ENCODE results near the gene AGO3. TPM values are rescaled to one million over a fixed set of nuclear protein-coding genes. Genes with fewer than 3 reads are reported as not detected.

Gene AGO3
- total RNA-seq, 4 donors from 2014 or later: 21.2 to 47.8 (median 36.0) TPM

- no peak overlapping the region for H3K27ac ChIP-seq
- no peaks in the 10 kb centered on the region for H3K27me3 ChIP-seq
- intact Hi-C loops (cut with DNase I; ENCODE audit: low total_unique reads): no loop called here
- no peaks in the 10 kb centered on the region for H3K36me3 ChIP-seq
- DNase-seq: no peak
- no peaks in the 10 kb centered on the region for H3K4me1 ChIP-seq
- no peaks in the 10 kb centered on the region for H3K9me3 ChIP-seq
- H3K4me3 ChIP-seq: no peak overlapping the region
- TF ChIP-seq POLR2A (IDR thresholded peaks at IDR 0.05) (no peak), CTCF (IDR thresholded peaks at IDR 0.05) (no peak)
These were observed 31.0 kb upstream of the AGO3 start for GRCh38 chr1:35899941-35900340.

GRCh38 chr1:35901235-35901634 is 29.7 kb upstream of the AGO3 start:
- DNase-seq: no peak
- TF ChIP-seq POLR2A (IDR thresholded peaks at IDR 0.05) (no peak), CTCF (IDR thresholded peaks at IDR 0.05) (no peak)
- intact Hi-C loops (cut with DNase I; ENCODE audit: low total_unique reads): no loop called here
- Histone ChIP-seq H3K4me3 (no peak overlapping the region), H3K27ac (no peak overlapping the region), H3K27me3 (no peaks in the 10 kb centered on the region), H3K4me1 (no peaks in the 10 kb centered on the region), H3K9me3 (no peaks in the 10 kb centered on the region), H3K36me3 (no peaks in the 10 kb centered on the region)

GRCh38 chr1:35902671-35903070 is 28.2 kb upstream of the AGO3 start:
- DNase-seq: no peak
- TF ChIP-seq CTCF (IDR thresholded peaks at IDR 0.05) (no peak), POLR2A (IDR thresholded peaks at IDR 0.05) (no peak)
- no peaks in the 10 kb centered on the region for H3K27me3 ChIP-seq
- no peaks in the 10 kb centered on the region for H3K9me3 ChIP-seq
- H3K27ac ChIP-seq: no peak overlapping the region
- no peak overlapping the region for H3K4me3 ChIP-seq
- intact Hi-C loops (cut with DNase I; ENCODE audit: low total_unique reads): no loop called here
- no peaks in the 10 kb centered on the region for H3K36me3 ChIP-seq
- H3K4me1 ChIP-seq: no peaks in the 10 kb centered on the region

- intact Hi-C loops (cut with DNase I; ENCODE audit: low total_unique reads): no loop called here
- Histone ChIP-seq H3K36me3 (no peaks in the 10 kb centered on the region), H3K27ac (no peak overlapping the region), H3K27me3 (no peaks in the 10 kb centered on the region), H3K4me1 (no peaks in the 10 kb centered on the region), H3K4me3 (no peak overlapping the region), H3K9me3 (no peaks in the 10 kb centered on the region)
- DNase-seq: no peak
- TF ChIP-seq POLR2A (IDR thresholded peaks at IDR 0.05) (no peak), CTCF (IDR thresholded peaks at IDR 0.05) (no peak)
These were observed 16.2 kb upstream of the AGO3 start for GRCh38 chr1:35914717-35915116.

GRCh38 chr1:35915693-35916092 is 15.2 kb upstream of the AGO3 start:
- intact Hi-C loops (cut with DNase I; ENCODE audit: low total_unique reads): no loop called here
- Histone ChIP-seq H3K4me3 (no peak overlapping the region), H3K36me3 (no peaks in the 10 kb centered on the region), H3K9me3 (no peaks in the 10 kb centered on the region), H3K27me3 (no peaks in the 10 kb centered on the region), H3K4me1 (no peaks in the 10 kb centered on the region), H3K27ac (no peak overlapping the region)
- TF ChIP-seq POLR2A (IDR thresholded peaks at IDR 0.05): no peak
- TF ChIP-seq CTCF (IDR thresholded peaks at IDR 0.05): no peak
- DNase-seq: no peak

Data from uterus (tissue), 4 donors.